LNCAP (cell line): ENCODE data around the gene PARS2.

ENCODE experiments used
- TF ChIP-seq, protein P1 (sequence below): fragments of 450-650 bp; IDR thresholded peaks from 2 replicates; pipeline ENCODE4 v1.5.1; 2017; ENCODE audit warnings: mild to moderate bottlenecking

Gene PARS2

DNA sequence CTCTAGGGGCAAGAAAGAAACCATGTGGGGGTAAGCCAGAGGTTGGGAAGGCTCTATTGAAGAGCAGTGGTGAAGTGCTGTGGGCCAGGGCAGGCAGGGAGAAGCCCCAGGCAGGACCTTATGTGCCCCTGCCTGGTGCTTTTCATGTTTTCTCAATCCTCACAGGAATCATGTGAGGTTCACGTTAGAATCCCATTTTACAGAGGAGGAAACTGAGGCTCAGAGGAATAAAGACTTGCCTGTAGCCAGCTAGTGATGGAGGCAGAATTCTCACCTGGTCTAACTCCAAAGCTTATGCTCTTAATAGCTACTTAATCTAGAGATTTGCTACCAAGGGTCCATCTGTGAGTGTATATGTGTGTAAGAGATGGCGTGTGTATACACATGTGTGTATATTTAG lies 32.6 kb upstream of the PARS2 start:
- TF ChIP-seq, protein P1, sequence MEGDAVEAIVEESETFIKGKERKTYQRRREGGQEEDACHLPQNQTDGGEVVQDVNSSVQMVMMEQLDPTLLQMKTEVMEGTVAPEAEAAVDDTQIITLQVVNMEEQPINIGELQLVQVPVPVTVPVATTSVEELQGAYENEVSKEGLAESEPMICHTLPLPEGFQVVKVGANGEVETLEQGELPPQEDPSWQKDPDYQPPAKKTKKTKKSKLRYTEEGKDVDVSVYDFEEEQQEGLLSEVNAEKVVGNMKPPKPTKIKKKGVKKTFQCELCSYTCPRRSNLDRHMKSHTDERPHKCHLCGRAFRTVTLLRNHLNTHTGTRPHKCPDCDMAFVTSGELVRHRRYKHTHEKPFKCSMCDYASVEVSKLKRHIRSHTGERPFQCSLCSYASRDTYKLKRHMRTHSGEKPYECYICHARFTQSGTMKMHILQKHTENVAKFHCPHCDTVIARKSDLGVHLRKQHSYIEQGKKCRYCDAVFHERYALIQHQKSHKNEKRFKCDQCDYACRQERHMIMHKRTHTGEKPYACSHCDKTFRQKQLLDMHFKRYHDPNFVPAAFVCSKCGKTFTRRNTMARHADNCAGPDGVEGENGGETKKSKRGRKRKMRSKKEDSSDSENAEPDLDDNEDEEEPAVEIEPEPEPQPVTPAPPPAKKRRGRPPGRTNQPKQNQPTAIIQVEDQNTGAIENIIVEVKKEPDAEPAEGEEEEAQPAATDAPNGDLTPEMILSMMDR = no peak

DNA sequence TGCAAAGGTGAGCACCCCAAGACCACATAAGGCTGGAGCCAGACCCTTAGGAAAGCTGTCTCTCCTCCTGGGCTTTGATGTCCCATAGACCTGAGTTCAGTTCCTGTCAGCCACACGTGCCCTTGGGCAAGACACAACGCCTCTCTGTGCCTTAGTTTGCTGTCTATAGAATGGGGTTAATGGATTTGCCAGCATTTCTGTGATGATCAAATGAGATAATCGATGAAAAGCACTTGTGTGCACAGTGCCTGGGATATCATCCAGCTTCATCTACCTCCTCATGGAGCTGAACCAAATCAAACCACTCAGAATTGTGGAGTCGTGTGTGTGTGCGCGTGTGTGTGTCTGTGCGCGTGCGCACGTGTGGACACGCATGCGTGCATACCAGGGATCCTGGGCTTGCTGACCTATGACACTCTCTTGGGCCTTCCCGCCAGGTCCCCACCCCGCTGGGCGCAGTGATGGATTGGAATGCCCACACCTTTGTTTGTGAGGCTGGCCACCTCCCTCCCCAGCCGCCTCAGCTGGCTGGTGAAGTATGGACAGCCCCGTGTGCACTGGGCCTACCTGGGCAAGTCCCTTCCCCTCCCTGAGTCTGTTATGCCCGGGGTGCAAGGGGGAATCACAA lies 31.6 kb upstream of the PARS2 start:
- TF ChIP-seq, protein P1 = no peak

DNA sequence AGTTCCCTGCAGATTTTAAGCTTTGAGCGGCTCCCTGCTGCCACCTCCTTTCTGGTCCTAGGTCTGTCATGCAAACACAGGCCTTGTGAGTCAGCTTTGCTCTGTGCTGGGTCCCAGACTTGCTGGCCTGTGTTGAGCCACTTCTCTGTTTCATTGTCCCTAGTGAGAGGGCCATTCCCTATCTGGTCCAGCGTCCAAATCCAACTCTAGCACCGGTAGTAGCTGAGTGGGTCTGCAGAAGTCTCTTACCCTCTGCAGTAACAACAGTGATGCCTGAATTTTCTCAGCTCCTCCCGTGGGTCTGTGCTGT lies 31.0 kb upstream of the PARS2 start:
- TF ChIP-seq, protein P1 = no peak

DNA sequence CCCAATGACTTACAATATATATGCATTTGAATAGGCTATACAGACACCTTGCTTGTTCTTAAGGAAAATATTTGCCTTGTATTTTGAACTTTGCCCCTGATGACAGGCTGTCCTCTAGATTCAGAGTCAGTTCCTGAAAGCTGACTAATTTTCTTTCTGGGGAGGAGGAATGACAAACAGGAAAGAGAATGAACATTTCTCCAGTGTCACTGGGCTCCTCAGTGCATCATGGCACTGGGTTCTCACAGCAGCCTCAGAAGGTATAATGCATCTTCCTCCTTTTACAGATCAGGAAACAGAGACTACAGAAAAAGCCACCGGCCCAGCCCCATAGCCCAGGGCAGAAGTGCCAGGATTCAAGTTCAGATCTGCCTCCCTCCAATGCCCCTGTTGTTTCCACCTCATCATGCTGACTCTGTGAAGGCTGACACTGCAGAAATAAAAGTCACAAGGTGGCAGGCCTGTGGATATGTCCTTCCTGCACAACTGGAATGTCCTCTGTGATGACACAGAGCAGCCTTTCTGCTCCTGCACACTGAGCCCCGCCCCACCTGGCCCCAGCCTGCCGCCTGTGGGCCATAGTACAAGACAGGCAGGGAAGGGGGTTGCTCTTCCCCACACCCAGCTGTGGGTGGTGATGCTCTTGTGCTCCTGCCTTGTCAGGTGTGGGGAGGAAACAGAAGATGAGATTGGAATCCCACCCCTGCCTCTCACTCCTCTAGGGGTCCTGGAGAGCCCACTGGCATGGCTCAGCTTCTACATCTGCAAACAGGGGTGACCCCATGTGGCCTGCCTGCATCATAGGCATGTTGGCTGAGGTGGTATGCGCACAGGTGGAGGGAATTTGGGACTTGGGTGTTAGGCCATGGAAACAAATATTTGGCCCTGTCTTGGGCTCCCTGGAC lies 30.4 kb upstream of the PARS2 start:
- TF ChIP-seq, protein P1 = no peak; the same call in 1 of the 2 replicates

DNA sequence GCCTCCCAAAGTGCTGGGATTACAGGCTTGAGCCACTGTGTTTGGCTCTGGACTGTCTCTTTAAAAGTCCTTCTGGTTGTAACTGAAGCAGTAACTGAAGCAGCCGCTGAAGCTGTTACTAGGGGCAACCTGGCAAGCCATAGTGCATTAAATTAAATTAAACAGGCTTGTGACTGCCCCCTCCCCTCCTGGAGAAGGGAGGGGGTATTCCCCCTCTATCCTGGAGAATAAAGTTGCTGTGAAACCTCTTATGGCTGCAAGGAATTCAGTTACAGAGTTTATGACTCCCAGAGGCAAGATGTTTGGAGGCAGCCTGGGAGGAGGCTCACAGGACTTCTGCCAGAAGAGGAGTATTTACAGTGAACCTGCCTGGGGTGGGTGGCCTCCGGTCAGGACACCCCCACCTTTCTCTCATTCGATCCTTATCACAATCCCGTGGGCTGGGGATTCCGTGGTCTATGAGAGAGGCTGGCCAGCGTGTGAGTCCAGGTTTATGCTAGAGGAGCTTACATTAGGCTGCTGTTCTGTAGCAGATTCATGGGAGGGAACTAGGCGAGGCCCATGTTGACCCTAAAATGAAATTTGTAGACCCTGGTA lies 28.5 kb upstream of the PARS2 start:
- TF ChIP-seq, protein P1 = no peak

DNA sequence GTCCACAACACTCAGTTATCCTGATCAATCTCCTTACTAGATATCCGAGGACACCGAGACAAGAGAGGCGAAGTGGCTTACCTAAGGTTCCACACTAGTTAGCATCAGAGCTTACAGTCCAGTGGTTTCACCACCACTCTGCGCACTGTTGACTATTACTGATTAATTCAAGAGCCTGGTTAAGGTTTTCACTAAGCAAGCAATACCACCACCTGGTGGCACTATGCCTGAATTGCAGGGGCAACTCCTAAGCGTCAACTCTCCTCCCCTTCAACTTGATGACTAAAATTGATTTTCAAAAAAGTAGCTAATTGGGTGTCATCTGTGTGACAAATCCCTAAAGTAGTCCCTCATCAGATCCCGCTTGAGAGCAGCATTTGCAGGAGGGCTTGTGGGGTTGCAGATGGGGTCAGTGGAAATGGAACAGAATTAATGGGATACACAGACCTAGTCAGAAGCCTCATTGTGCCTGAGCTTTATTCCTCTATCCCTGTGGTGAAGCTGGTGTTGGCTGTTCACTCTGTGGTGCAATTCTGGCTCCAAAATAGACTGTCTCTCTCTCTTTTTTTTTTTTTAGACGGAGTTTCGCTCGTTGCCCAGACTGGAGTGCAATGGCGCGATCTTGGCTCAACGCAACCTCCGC lies 27.7 kb upstream of the PARS2 start:
- TF ChIP-seq, protein P1 = peak; percentile 94

DNA sequence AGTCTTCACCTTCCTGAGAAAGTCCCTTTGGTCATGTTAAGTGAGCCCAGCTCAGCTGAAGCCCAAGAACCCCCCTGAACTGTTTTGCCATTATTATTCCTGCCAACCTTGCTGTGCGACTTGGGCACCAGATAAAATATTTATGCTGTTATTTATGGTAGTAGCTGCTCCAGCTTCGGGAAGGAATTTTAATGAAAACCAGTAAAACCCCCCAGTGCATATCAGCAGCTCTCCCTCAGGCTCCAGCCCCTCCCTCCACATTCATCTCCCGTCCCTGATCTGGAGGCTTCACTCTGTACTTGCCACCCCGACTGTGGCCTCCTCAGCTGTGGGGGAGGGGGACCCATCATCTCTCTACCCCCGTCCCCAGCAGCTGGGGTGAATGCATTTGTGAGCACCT lies 24.1 kb upstream of the PARS2 start:
- TF ChIP-seq, protein P1 = no peak
